ENCODE results near the gene SLC9A9. TPM values are rescaled to one million over a fixed set of nuclear protein-coding genes. Genes with fewer than 3 reads are reported as not detected.
"Not testable (repeated sequence)": the region's sequence is repeated elsewhere in the genome, so short reads cannot be mapped to it uniquely, and the experiment has no call there.

SLC9A9 gene
- total RNA-seq, 1 experiment from 2014 or later: 0.45 TPM

DNA sequence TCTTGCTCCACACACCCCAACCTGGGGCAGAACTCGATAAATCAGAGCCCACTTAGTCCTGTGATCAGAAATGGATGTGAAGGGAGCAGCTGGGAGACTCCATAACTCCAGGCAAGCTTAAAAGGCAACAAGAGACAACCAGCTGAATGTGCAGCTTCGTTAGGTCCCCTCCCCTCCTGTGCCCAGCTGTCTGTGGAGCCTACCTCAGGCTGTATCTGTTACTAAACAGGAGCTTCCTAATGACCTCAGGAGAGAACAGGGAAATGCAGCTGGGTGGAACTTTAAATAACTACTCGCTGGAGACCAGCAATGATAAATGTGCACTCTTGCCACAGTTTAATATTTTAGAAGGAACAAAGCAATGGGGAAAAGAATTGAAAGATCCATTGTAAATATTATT is 25.9 kb downstream of the SLC9A9 start:
- no peak for DNase-seq (ENCODE audit: low read depth, low spot score)
- in situ Hi-C loops (cut with HindIII; ENCODE audit: low pct_unique_long_range_greater_than_20kb, low sequenced_read_pairs): no loop called here

DNA sequence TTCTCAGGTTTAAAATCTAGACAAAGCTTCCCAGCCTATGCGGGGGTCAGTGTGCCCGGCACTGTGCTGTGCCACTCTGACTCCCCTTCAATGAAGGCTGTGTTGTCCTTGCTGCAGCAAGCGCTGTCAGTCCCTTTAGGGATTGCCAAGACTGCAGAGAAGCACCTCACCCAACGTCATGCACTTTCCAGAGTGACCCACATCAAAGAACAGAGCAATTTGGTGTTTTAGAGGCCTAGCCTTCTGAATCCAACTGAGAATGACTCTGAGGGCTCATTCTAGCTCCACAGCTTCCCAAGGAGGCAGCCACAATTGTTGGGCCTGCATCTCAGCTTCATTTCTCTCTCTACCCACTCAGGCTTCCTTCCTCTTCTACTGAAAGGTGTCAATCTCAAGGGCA is 26.4 kb downstream of the SLC9A9 start:
- DNase-seq (ENCODE audit: low read depth, low spot score): no peak
- in situ Hi-C loops (cut with HindIII; ENCODE audit: low pct_unique_long_range_greater_than_20kb, low sequenced_read_pairs): no loop called here

DNA sequence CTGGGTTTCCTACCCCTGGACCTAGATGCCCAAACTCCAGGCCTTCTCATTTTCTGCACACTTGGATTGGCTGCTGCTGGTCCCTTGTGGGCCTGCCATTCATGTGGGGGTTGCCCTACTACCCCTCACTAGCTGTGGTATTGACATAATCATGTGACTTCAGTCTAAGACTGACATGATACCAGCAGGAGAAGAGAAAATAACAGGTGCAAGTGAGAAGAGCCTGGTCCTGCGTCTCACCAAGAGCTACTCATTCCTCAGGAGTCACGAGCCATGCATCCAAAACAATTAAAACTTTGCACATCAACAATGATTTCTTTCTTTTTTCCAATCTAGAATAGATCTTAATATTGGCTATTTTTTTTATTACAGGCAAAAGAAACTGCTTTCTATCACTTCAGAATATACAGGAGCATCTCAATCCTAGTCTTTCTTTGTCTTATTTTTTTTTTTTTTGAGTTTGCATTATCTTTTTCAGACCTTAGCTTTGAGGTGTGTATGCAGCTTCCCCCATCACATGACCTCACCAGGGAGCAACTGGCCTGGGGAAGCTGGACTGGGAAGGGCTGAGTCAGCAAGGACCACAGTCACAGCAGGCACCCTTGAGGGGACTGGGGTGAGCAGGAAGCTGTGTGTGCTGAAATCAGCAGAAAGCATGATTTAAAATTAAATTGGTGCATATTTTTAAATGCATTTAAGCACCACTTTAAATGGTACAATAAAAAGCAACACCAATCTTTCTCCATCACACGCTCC is 27.6 kb downstream of the SLC9A9 start:
- no peak for DNase-seq (ENCODE audit: low read depth, low spot score)
- in situ Hi-C loops (cut with HindIII; ENCODE audit: low pct_unique_long_range_greater_than_20kb, low sequenced_read_pairs): no loop called here

DNA sequence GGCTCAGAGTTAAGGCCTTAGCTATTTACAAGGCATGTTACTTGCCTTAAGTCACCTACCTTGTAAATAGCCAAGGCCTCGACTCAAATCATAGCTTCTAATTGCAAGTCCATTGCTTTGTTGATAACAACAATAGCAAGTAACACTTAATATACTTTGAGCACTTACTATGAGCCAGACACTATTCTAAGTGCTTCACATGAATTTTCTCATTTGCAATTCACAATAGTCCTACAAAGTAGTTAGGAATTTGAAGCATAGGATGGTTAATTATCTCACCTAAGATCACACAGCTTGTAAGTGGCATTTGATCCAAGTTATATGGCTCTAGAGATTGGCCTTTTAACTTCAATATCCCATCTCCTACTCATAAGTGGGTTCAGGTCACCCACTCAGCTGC is 28.4 kb downstream of the SLC9A9 start:
- in situ Hi-C loops (cut with HindIII; ENCODE audit: low pct_unique_long_range_greater_than_20kb, low sequenced_read_pairs): no loop called here
- DNase-seq (ENCODE audit: low read depth, low spot score): no peak

DNA sequence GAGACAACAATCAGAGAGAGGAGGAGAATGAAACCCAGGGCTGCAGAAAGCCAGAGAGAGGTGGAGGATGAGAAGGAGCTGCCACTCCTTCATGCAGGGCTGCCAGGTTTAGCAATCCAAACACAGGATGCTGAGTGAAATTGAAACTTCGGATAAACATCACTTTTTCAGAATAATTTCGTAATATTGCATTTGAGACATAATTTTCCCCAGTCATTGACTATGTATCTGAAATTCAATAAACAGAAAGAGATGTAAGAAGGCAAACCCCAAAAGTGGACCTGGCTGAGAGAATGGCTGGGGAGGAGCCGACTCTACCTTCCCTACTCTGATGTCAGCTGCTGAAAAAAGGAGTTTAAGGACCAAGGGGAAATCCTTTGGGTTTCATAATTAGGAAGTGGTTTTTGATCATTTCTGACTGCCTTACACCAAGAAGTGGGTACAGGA is 33.8 kb downstream of the SLC9A9 start:
- in situ Hi-C loops (cut with HindIII; ENCODE audit: low pct_unique_long_range_greater_than_20kb, low sequenced_read_pairs): no loop called here
- DNase-seq (ENCODE audit: low read depth, low spot score): no peak

DNA sequence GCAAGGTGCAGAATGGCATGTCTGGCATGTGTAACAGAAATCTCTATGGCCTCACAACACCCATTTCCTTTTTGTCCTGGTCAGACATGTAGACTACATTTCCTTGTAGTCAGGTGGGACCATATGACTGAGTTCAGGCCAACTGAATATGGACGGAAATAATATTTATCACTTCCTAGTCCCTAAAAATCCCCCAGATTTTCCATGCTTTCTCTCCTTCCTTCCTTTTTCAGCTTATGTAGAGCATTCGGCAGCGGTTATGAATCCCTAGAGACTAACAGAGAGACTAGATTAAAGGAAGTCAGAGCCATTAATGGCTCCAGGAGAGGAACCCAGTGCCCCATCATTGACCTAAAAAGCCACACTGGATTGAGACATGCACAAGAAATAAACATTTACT is 35.8 kb downstream of the SLC9A9 start:
- no peak for DNase-seq (ENCODE audit: low read depth, low spot score)
- in situ Hi-C loops (cut with HindIII; ENCODE audit: low pct_unique_long_range_greater_than_20kb, low sequenced_read_pairs): no loop called here

DNA sequence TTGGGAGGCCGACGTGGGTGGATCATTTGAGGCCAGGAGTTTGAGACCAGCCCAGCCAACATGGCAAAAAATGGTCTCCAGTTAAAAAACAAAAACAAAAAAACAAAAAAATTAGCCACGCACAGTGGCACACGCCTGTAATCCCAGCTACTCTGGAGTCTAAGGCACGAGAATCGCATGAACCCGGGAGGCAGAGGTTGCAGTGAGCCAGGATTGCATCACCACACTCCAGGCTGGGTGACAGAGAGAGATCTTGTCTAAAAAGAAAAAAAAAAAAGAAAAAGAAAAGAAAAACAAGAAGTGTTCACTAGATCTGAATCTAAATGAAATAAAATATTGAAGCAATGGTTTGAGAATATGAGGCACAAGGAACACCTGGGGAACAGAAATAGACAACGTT is 36.7 kb downstream of the SLC9A9 start:
- in situ Hi-C loops (cut with HindIII; ENCODE audit: low pct_unique_long_range_greater_than_20kb, low sequenced_read_pairs): no loop called here
- DNase-seq (ENCODE audit: low read depth, low spot score): no peak

DNA sequence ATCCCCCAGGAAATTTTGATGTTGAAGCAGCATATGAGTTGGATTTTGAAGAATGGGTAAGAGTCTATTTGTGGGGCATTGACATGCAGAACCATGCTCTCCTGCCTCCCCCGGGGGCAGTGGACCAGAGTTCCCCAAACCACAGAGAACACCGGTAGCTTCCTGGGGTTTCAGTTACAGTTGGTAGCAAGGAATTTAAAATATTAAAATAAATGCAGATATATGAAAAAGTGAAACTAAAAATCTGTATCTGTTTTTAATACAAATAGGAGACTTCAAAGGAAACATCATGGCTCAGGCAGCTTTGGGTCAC is 37.4 kb downstream of the SLC9A9 start:
- no peak for DNase-seq (ENCODE audit: low read depth, low spot score)
- in situ Hi-C loops (cut with HindIII; ENCODE audit: low pct_unique_long_range_greater_than_20kb, low sequenced_read_pairs): no loop called here

DNA sequence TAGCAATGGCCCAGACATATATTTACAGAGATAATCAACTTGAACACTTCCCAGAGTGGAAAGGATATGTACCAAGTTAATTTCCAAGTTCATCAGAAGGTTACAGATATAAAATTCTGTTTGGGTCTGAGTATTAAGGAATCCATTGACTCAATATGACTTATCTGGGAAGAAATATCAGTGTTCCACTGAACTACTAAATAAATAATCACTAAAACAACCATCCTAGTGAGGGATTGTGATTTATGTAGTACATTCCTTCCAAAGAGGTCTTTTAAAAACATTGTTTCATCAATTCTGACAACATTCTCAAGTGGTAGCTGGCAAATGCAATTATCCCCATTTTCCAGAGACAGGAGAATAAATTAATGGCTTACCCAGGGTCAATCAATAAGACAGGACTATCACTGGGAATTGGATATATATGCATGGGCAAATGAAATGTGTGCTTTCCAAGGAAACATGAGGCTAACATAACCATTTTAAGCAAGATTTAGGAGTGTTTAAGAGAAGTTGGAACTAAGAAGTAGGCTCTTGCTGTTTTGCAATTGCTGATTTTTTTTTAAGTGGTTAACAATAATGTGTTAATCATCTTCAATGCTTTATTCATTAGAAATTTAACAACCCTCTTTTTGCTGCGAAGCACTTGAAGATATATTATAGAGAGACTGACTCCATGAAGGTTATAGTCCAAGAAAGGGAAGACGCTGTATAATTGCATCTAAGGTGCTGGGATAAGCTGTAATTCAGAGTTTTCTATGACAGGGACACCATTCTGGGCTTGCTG is 37.9 kb downstream of the SLC9A9 start:
- no peak for DNase-seq (ENCODE audit: low read depth, low spot score)
- in situ Hi-C loops (cut with HindIII; ENCODE audit: low pct_unique_long_range_greater_than_20kb, low sequenced_read_pairs): no loop called here

DNA sequence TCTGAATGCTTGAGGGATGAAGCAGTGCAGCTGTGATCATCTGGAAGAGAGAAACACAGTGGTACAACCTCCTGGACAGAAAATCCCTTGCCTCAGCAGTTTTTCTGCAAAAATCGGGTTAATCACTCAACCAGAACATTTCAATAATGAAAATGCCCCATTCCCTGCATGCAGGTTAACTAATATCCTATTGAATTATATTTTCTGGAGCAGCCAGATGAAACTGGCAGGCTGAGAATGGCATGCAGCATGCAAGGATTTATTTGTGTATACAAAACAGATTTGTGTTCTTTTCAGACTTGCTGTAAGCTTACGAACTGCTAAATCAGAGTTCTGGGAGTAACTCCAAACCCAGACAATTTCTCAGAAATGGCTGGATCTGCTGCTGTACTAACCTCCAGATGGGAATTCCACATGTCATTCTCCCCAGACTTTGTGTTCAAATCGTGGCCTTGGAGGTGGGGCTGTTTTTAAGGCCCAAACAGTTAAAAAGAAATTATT is 39.1 kb downstream of the SLC9A9 start:
- in situ Hi-C loops (cut with HindIII; ENCODE audit: low pct_unique_long_range_greater_than_20kb, low sequenced_read_pairs): no loop called here

DNA sequence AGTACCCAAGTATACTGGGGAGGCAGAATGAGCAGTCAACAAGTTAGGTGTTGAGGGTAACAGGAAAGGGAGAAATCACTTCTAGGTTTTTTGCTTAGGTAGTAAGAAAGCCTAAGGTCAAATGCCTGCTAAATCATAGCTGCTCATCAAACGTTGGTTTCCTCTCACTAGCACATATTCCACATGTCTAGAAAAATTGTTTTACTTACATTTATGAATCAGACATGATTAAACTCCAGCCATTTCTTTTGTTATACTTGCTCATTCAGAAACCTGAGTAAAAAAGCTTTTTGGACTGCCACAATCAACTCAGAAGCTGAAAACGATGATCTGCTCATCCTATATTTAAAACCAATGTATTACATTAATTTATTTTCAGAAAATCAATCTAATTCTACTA is 40.2 kb downstream of the SLC9A9 start:
- no peak for DNase-seq (ENCODE audit: low read depth, low spot score)
- in situ Hi-C loops (cut with HindIII; ENCODE audit: low pct_unique_long_range_greater_than_20kb, low sequenced_read_pairs): no loop called here

More for the DNA sequence above, 39.1 kb downstream of the SLC9A9 start:
- no peak for DNase-seq (ENCODE audit: low read depth, low spot score)

DNA sequence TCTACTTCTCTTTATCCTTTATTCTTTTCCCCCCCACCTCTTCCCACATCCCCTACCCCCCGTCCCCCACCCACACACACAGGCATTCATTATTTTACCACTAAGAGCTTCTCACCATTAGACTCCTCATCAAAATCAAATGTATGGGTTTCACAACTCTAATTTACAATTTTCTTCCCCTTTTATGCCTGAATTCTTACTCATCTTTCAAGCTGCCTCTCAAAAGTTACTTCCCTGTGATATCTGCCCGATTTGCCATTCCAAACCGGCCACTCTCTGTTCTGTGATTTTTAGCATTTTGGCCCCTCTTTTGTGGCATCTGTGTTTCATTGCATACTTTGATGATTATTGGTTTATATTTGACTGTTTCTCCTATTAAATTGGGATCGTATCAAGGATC is 42.2 kb downstream of the SLC9A9 start:
- no peak for DNase-seq (ENCODE audit: low read depth, low spot score)
- in situ Hi-C loops (cut with HindIII; ENCODE audit: low pct_unique_long_range_greater_than_20kb, low sequenced_read_pairs): no loop called here

DNA sequence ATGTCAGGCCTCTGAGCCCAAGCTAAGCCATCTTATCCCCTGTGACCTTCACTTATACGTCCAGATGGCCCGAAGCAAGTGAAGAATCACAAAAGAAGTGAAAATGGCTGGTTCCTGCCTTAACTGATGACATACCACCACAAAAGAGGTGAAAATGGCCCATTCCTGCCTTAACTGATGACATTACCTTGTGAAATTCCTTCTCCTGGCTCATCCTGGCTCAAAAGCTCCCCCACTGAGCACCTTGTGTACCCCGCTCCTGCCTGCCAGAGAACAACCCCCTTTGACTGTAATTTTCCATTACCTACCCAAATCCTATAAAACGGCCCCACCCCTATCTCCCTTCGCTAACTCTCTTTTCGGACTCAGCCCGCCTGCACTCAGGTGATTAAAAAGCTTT is 42.8 kb downstream of the SLC9A9 start:
- in situ Hi-C loops (cut with HindIII; ENCODE audit: low pct_unique_long_range_greater_than_20kb, low sequenced_read_pairs): not testable (repeated sequence)

DNA sequence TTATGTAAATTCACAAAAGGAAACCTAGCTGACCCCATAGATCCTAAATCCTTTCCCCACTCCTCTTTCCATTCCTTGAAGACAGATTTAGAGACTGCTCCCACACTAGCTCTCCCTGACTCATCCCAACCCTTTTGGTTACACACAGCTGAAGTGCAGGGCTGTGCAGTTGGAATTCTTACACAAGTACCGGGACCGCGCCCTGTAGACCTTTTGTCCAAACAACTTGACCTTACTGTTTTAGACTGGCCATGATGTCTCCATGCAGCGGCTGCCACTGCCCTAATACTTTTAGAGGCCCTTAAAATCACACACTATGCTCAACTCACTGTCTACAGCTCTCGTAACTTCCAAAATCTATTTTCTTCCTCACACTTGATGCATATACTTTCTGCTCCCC is 47.2 kb downstream of the SLC9A9 start:
- in situ Hi-C loops (cut with HindIII; ENCODE audit: low pct_unique_long_range_greater_than_20kb, low sequenced_read_pairs): not testable (repeated sequence)

More for the DNA sequence above, 42.8 kb downstream of the SLC9A9 start:
- not testable (repeated sequence) for DNase-seq (ENCODE audit: low read depth, low spot score)

DNA sequence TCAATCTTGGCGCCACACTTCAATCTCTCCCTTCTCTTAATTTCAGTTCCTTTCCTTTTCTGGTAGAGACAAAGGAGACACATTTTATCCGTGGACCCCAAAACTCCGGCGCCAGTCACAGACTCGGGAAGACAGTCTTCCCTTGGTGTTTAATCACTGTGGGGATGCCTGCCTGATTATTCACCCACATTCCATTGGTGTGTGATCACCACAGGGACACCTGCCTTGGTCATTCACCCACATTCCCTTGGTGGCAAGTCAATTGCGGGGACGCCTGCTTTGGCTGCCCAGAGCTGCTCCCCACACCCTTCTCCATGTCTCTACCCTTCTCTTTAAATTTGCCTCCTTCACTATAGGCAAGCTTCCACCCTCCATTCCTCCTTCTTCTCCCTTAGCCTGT is 50.1 kb downstream of the SLC9A9 start:
- DNase-seq (ENCODE audit: low read depth, low spot score); in situ Hi-C loops (cut with HindIII; ENCODE audit: low pct_unique_long_range_greater_than_20kb, low sequenced_read_pairs): not testable (repeated sequence)

More for the DNA sequence above, 47.2 kb downstream of the SLC9A9 start:
- DNase-seq (ENCODE audit: low read depth, low spot score): not testable (repeated sequence)

DNA sequence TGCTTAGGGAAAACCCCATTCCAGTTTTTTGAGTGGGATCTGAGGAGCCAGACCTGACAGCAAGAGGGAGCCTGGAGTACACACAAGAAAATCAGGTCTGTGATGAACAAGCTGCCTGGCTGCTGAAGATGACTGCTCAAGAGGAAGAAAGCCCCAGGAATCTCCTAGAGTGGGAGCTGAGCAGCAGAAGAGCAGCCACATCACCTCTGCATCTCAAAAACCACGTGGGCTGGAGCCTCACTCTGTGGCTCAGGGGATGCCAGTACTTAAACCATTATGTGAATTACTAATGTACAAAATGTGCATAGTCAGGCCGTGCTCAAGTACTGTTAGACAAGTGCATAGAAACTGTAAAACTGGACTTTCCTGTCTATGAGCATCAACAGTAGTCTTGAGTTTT is 52.4 kb downstream of the SLC9A9 start:
- DNase-seq (ENCODE audit: low read depth, low spot score): no peak
- in situ Hi-C loops (cut with HindIII; ENCODE audit: low pct_unique_long_range_greater_than_20kb, low sequenced_read_pairs): no loop called here

DNA sequence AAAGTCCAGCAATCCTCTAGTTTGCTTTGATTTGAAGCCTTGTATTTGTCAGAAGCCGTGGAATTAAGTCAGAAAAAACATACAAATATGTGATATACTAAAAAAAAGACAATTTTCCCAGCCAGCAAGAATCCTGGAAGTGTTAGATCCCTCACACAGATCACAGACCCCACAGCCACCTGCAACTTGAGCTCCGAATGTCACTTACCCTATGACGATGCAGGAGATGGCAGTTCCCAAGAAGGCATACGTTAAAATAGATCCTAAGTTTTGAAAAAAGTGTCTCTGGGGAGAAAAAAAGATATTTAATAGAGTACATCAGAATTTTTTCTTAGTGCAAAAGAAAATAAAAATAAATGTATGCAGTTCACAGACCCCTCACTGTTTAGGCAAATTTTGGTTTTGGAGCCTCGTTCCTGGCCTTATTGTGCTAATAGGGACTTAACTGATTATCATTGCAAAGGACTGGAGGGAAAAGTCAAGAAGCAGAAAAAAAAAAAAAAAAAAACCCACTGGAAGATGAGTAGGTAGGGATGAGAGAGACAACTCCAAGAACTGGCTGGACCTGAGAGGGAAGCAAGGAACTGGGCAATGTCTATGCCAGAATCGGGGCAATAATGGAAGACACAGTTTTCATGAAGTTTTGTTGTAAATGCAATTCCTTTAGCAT is 53.3 kb downstream of the SLC9A9 start:
- no peak for DNase-seq (ENCODE audit: low read depth, low spot score)
- in situ Hi-C loops (cut with HindIII; ENCODE audit: low pct_unique_long_range_greater_than_20kb, low sequenced_read_pairs): no loop called here

DNA sequence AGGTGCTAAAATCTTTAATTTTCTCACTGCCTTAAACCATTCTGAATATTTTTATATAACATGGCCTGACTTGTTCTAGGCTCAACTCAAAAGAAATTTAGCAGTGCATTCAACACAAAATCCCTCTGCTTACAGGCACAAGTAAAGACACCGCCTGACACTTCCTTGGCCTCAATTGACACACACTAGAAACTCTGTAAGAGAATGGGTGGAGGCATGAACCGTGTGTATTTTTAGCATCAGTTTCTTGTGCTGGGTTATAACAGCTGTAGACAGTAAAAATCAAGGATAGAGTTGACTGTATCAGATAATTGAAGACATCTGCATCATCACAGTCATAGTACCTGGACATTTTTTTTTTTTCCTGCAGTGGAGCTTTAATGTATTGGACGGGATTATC is 54.3 kb downstream of the SLC9A9 start:
- in situ Hi-C loops (cut with HindIII; ENCODE audit: low pct_unique_long_range_greater_than_20kb, low sequenced_read_pairs): no loop called here
- no peak for DNase-seq (ENCODE audit: low read depth, low spot score)
